ENCODE measurements around the gene RIPOR2. TPM values are rescaled to one million over a fixed set of nuclear protein-coding genes. Genes with fewer than 3 reads are reported as not detected.
"Not testable (repeated sequence)": the region's sequence is repeated elsewhere in the genome, so short reads cannot be mapped to it uniquely, and the experiment has no call there.

RIPOR2 gene
- total and polyA plus RNA-seq, 2 experiments from 2014 or later, result 9.5 to 22.5 TPM

- H3K4me1 Mint-ChIP-seq, result peaks cover 10% of the 10 kb centered on the region
- H3K27ac Mint-ChIP-seq; H3K27me3 ChIP-seq (ENCODE audit: insufficient read depth): not testable (repeated sequence)
These were observed 12.5 kb upstream of the RIPOR2 start for GRCh38 chr6:24948261-24948660.

GRCh38 chr6:24947636-24948035 is 11.9 kb upstream of the RIPOR2 start:
- ATAC-seq (no peak), DNase-seq (ENCODE audit: low spot score) (no peak)
- Histone ChIP-seq H3K4me3 (no peak overlapping the region), H3F3A (replicated peaks; ENCODE audit: low read depth) (no peaks in the 10 kb centered on the region), H3K27ac (ENCODE audit: low read depth) (no peak overlapping the region), H3K27me3 (ENCODE audit: insufficient read depth) (no peaks in the 10 kb centered on the region), H2AFZ (peak overlapping the region; percentile 85), H3K36me3 (ENCODE audit: insufficient read depth) (no peaks in the 10 kb centered on the region; the same call in 1 of the 2 replicates), H3K79me2 (replicated peaks; ENCODE audit: insufficient read depth) (no peaks in the 10 kb centered on the region), H3K4me2 (no peak overlapping the region), H3K9me2 (ENCODE audit: insufficient read depth) (0 out of 2 replicates have a peak, but pooled peaks cover 7% of the 10 kb centered on the region), H4K20me1 (replicated peaks; ENCODE audit: insufficient read depth) (no peaks in the 10 kb centered on the region), H3K4me1 (ENCODE audit: insufficient read depth) (peaks cover 11% of the 10 kb centered on the region)
- H3K4me1 Mint-ChIP-seq, result peaks cover 10% of the 10 kb centered on the region
- H3K36me3 Mint-ChIP-seq (ENCODE audit: low read depth), result peaks cover 14% of the 10 kb centered on the region; the same call in 2 of the 3 replicates
- H3K27me3 Mint-ChIP-seq (ENCODE audit: insufficient read depth, low read depth, poor library complexity), result no peaks in the 10 kb centered on the region
- H3K4me3 Mint-ChIP-seq, result no peak overlapping the region
- H3K27ac Mint-ChIP-seq, result no peak overlapping the region
- H3K9me3 Mint-ChIP-seq, result peaks cover 14% of the 10 kb centered on the region
- no peak for TF ChIP-seq STAT1 (IDR thresholded peaks at IDR 0.05; ENCODE audit: unreplicated experiment)
- TF ChIP-seq ZNF114 (CRISPR knock-in tag; IDR thresholded peaks at IDR 0.05), result no peak
- TF ChIP-seq JUNB (IDR thresholded peaks at IDR 0.05; ENCODE audit: unreplicated experiment), result no peak
- no peak for TF ChIP-seq ZNF331 (CRISPR knock-in tag; IDR thresholded peaks at IDR 0.05; ENCODE audit: low read depth)
- no peak for TF ChIP-seq NANOG (IDR thresholded peaks at IDR 0.05; ENCODE audit: borderline replicate concordance)
- no peak for TF ChIP-seq EZH2phosphoT487 (IDR thresholded peaks at IDR 0.05; ENCODE audit: unreplicated experiment)
- TF ChIP-seq CREB1 (CRISPR knock-in tag; IDR thresholded peaks at IDR 0.05; ENCODE audit: low read depth), result no peak
- TF ChIP-seq ETS1 (IDR thresholded peaks at IDR 0.05), result no peak
- no peak for TF ChIP-seq CTCF (conservative IDR thresholded peaks at IDR 0.05; ENCODE audit: low read depth in 2 of 2)

More at GRCh38 chr6:24948261-24948660, 12.5 kb upstream of the RIPOR2 start:
- not testable (repeated sequence) for H3K27ac ChIP-seq (ENCODE audit: low read depth); H3F3A ChIP-seq (replicated peaks; ENCODE audit: low read depth); H3K4me3 ChIP-seq; ATAC-seq; H2AFZ ChIP-seq; H4K20me1 ChIP-seq (replicated peaks; ENCODE audit: insufficient read depth); H3K9me2 ChIP-seq (ENCODE audit: insufficient read depth); H3K4me3 Mint-ChIP-seq; H3K4me2 ChIP-seq; DNase-seq (ENCODE audit: low spot score); H3K36me3 ChIP-seq (ENCODE audit: insufficient read depth); H3K27me3 Mint-ChIP-seq (ENCODE audit: insufficient read depth, low read depth, poor library complexity); H3K79me2 ChIP-seq (replicated peaks; ENCODE audit: insufficient read depth)
- H3K9me3 Mint-ChIP-seq, result peaks cover 14% of the 10 kb centered on the region
- peaks cover 14% of the 10 kb centered on the region; the same call in 2 of the 3 replicates for H3K36me3 Mint-ChIP-seq (ENCODE audit: low read depth)
- H3K4me1 ChIP-seq (ENCODE audit: insufficient read depth), result peaks cover 13% of the 10 kb centered on the region

Measured in GM23338 (cell line).